ENCODE results near the gene TTC34. TPM values are rescaled to one million over a fixed set of nuclear protein-coding genes. Genes with fewer than 3 reads are reported as not detected.

Gene TTC34
- total and polyA plus RNA-seq, 9 of the 15 experiments (the other 6 are each of a cell fraction or from before 2014, with no cell fraction given), result 0.03 to 0.38 (median 0.05) TPM; not detected in 2

GRCh38 chr1:2834146-2834475 is 32.6 kb upstream of the TTC34 start:
- H3K27me3 ChIP-seq (ENCODE audit: control insufficient read depth in 2 of 2, insufficient read depth in 2 of 2, low read length in 2 of 2), result peaks cover 6 to 32% of the 10 kb centered on the region in 2 experiments; a peak in 4 of 5 replicates
- DNase-seq (ENCODE audit: extremely low read depth in 1 of 4, low spot score in 3 of 4) (no peak), ATAC-seq (no peak), FAIRE-seq (no peak)
- ChIA-PET CTCF (ENCODE audit: low intra/inter-chr PET ratio) (no interaction called here), POLR2A (no interaction called here)
- WGBS (ENCODE audit: insufficient coverage, low coverage, missing lambda C conversion rate), result under 1% methylated on average over 13 of the region's 15 CpGs
- TF ChIP-seq TCF7L2 (IDR thresholded peaks at IDR 0.05; ENCODE audit: low read depth, low read length), result no peak
- no peak for TF ChIP-seq CREBBP (IDR thresholded peaks at IDR 0.05; ENCODE audit: low read depth, low read length)
- TF ChIP-seq RBM17 (IDR thresholded peaks at IDR 0.05; ENCODE audit: borderline replicate concordance, low read depth, low read length), result no peak
- no peak for TF ChIP-seq CHD2 (IDR thresholded peaks at IDR 0.05; ENCODE audit: low read depth, low read length)
- TF ChIP-seq HNRNPL (IDR thresholded peaks at IDR 0.05; ENCODE audit: low read depth, low read length), result no peak
- TF ChIP-seq FOXJ2 (tag; IDR thresholded peaks at IDR 0.05), result no peak
- no peak for TF ChIP-seq SP2 (IDR thresholded peaks at IDR 0.05; ENCODE audit: extremely low read depth, low read depth, low read length, poor library complexity, severe bottlenecking)
- H3K4me2 ChIP-seq (ENCODE audit: insufficient read depth, low read length), result no peak overlapping the region
- H3K4me3 ChIP-seq, result no peak overlapping the region
- no TSS peak for BruUV-seq (replicated peaks)
- no peak overlapping the region for H3K27ac ChIP-seq (ENCODE audit: extremely low read depth, low read depth, low read length)
- no peaks in the 10 kb centered on the region for H3K36me3 ChIP-seq (ENCODE audit: control insufficient read depth, insufficient read depth, low read length)
- no peaks in the 10 kb centered on the region for H3K9me3 ChIP-seq (replicated peaks; ENCODE audit: control insufficient read depth, insufficient read depth, low read depth, low read length)
- H3K9me1 ChIP-seq (ENCODE audit: control insufficient read depth, insufficient read depth, low read length), result no peaks in the 10 kb centered on the region
- no peaks in the 10 kb centered on the region for H3K4me1 ChIP-seq (replicated peaks in 1 of 2; ENCODE audit: control insufficient read depth in 2 of 2, insufficient read depth in 2 of 2, low read length in 2 of 2)
- no peak overlapping the region for H3K9ac ChIP-seq (ENCODE audit: insufficient read depth in 1 of 2, low read depth in 2 of 2, low read length in 2 of 2)
- in situ Hi-C loops (cut with MboI) (no loop called here), intact Hi-C loops (cut with micrococcal nuclease) (no loop called here)
- no peak overlapping the region for H2AFZ ChIP-seq (ENCODE audit: low read depth, low read length)
- H4K20me1 ChIP-seq (replicated peaks; ENCODE audit: control insufficient read depth, insufficient read depth, low read length), result no peaks in the 10 kb centered on the region
- H3K79me2 ChIP-seq (ENCODE audit: control insufficient read depth, insufficient read depth, low read length), result no peaks in the 10 kb centered on the region
